Natural killer cell (primary cell): ENCODE data around the gene ARNT2. TPM values are rescaled to one million over a fixed set of nuclear protein-coding genes. Genes with fewer than 3 reads are reported as not detected.

Experiments
- ATAC-seq, 3 donors: fragments of 150-1000 bp in 2 of 3; fragments of 200-7000 bp in 1 of 3; cut with Tn5 transposase; 1 replicate in 1 of 3; 2 replicates in 2 of 3; pipeline ENCODE4 v1.10.0; 2021; ENCODE audit warnings: mild to moderate bottlenecking in 2 of 3, moderate library complexity in 2 of 3
- DNase-seq, 2 donors: peaks; one replicate each; pipeline versions ENCODE4 v3.0.0 to v3.0.0-alpha.2; 2013 to 2021; ENCODE audit warnings: mixed read lengths in 1 of 2
- H3K27ac ChIP-seq: one replicate; pipeline ENCODE4 v1.5.1; 2013; ENCODE audit warnings: mild to moderate bottlenecking, low read length
- H3K27me3 ChIP-seq: one replicate; pipeline ENCODE4 v1.6.1; 2013; ENCODE audit warnings: low read length; ENCODE audit not compliant: control insufficient read depth, insufficient read depth
- H3K36me3 ChIP-seq: one replicate; pipeline ENCODE4 v1.6.1; 2013; ENCODE audit warnings: low read length; ENCODE audit not compliant: control insufficient read depth, insufficient read depth
- H3K4me1 ChIP-seq: one replicate; pipeline ENCODE4 v1.6.1; 2013; ENCODE audit warnings: low read length; ENCODE audit not compliant: control insufficient read depth, insufficient read depth
- H3K4me3 ChIP-seq: one replicate; pipeline ENCODE4 v1.5.1; 2013; ENCODE audit warnings: low read length
- H3K9me3 ChIP-seq: one replicate; pipeline ENCODE4 v1.6.1; 2013; ENCODE audit warnings: low read length; ENCODE audit not compliant: control insufficient read depth, insufficient read depth
- H3K27ac Mint-ChIP-seq, 2 donors: one replicate each; pipeline ENCODE4 v1.8.0; 2022; ENCODE audit warnings: mild to moderate bottlenecking in 2 of 2, mixed read lengths in 2 of 2, moderate library complexity in 1 of 2
- H3K27me3 Mint-ChIP-seq, 2 donors: one replicate each; pipeline ENCODE4 v1.8.0; 2022; ENCODE audit warnings: low read depth in 2 of 2, mixed read lengths in 2 of 2
- H3K36me3 Mint-ChIP-seq: one replicate; pipeline ENCODE4 v1.8.0; 2022; ENCODE audit warnings: mixed read lengths
- H3K4me1 Mint-ChIP-seq, 2 donors: one replicate each; pipeline ENCODE4 v1.8.0; 2022; ENCODE audit warnings: mixed read lengths in 2 of 2
- H3K4me3 Mint-ChIP-seq: one replicate; pipeline ENCODE4 v1.8.0; 2022; ENCODE audit warnings: mild to moderate bottlenecking, moderate library complexity, mixed read lengths
- H3K9me3 Mint-ChIP-seq, 2 donors: one replicate each; pipeline ENCODE4 v1.8.0; 2022; ENCODE audit warnings: mixed read lengths in 2 of 2
- CTCF ChIP-seq: fragments of 200-600 bp; IDR thresholded peaks from one replicate; pipeline ENCODE4 v1.8.0; 2022; ENCODE audit warnings: antibody characterized with exemption
- WGBS: methylation state at CpG from one replicate; pipeline ENCODE4 v1.1.7; 2013; ENCODE audit warnings: missing lambda C conversion rate; ENCODE audit not compliant: insufficient coverage; 5-methylcytosine and 5-hydroxymethylcytosine counted together
- intact Hi-C: fragments of 100-400 bp; cut with micrococcal nuclease; formaldehyde crosslinking; loops from one replicate; pipeline ENCODE4 v1.14.2; 2022
- total RNA-seq, 4 donors: library from RNA; stranded (reverse); fragments of 120-200 nt in 1 of 4; gene quantifications; one replicate each; pipeline versions ENCODE4 v1.2.3 to v1.2.4, GENCODE V29; 2013 to 2022

ARNT2 gene
- total RNA-seq, 3 donors from 2014 or later (not counting 1 experiment from before 2014, with no cell fraction given): not detected

GRCh38 chr15:80494351-80494751, 90.2 kb downstream of the ARNT2 start:
- TF ChIP-seq CTCF: no peak
- Mint-ChIP-seq H3K4me3 (no peak overlapping the region), H3K4me1 (no peaks in the 10 kb centered on the region), H3K9me3 (no peaks in the 10 kb centered on the region), H3K27ac (no peak overlapping the region), H3K36me3 (no peaks in the 10 kb centered on the region), H3K27me3 (peaks cover 0 to 13% of the 10 kb centered on the region in 2 donors)
- no peaks in the 10 kb centered on the region for H3K27me3 ChIP-seq
- ATAC-seq (no peak), DNase-seq (no peak)
- no peak overlapping the region for H3K4me3 ChIP-seq
- no peaks in the 10 kb centered on the region for H3K4me1 ChIP-seq
- no peaks in the 10 kb centered on the region for H3K36me3 ChIP-seq
- intact Hi-C loops: no loop called here
- no peaks in the 10 kb centered on the region for H3K9me3 ChIP-seq
- 89% methylated on average over 5 of the region's 5 CpGs for WGBS
- H3K27ac ChIP-seq: no peak overlapping the region

GRCh38 chr15:80494756-80495155, 90.6 kb downstream of the ARNT2 start:
- H3K4me3 Mint-ChIP-seq: no peak overlapping the region
- peaks cover 0 to 13% of the 10 kb centered on the region in 2 donors for H3K27me3 Mint-ChIP-seq
- no peaks in the 10 kb centered on the region for H3K4me1 Mint-ChIP-seq
- H3K27ac Mint-ChIP-seq: no peak overlapping the region
- Histone ChIP-seq H3K4me3 (no peak overlapping the region), H3K27ac (no peak overlapping the region), H3K27me3 (no peaks in the 10 kb centered on the region), H3K36me3 (no peaks in the 10 kb centered on the region), H3K4me1 (no peaks in the 10 kb centered on the region), H3K9me3 (no peaks in the 10 kb centered on the region)
- intact Hi-C loops: no loop called here
- WGBS: 89% methylated on average over 3 of the region's 3 CpGs
- no peaks in the 10 kb centered on the region for H3K36me3 Mint-ChIP-seq
- no peaks in the 10 kb centered on the region for H3K9me3 Mint-ChIP-seq
- no peak for DNase-seq
- TF ChIP-seq CTCF: no peak
- no peak for ATAC-seq

- Histone ChIP-seq H3K27me3 (no peaks in the 10 kb centered on the region), H3K9me3 (no peaks in the 10 kb centered on the region), H3K27ac (no peak overlapping the region), H3K4me1 (no peaks in the 10 kb centered on the region), H3K4me3 (no peak overlapping the region), H3K36me3 (no peaks in the 10 kb centered on the region)
- H3K9me3 Mint-ChIP-seq: no peaks in the 10 kb centered on the region
- no peak for DNase-seq
- no peak for TF ChIP-seq CTCF
- no peak for ATAC-seq
- H3K27ac Mint-ChIP-seq: no peak overlapping the region
- H3K4me3 Mint-ChIP-seq: no peak overlapping the region
- H3K4me1 Mint-ChIP-seq: no peaks in the 10 kb centered on the region
- intact Hi-C loops: no loop called here
- H3K36me3 Mint-ChIP-seq: no peaks in the 10 kb centered on the region
- peaks cover 0 to 11% of the 10 kb centered on the region in 2 donors for H3K27me3 Mint-ChIP-seq
- 84% methylated on average over 2 of the region's 2 CpGs for WGBS
Observed at GRCh38 chr15:80495401-80495942, 91.3 kb downstream of the ARNT2 start.

- Mint-ChIP-seq H3K27me3 (peaks cover 0 to 5% of the 10 kb centered on the region in 2 donors), H3K4me3 (no peak overlapping the region), H3K27ac (no peak overlapping the region), H3K4me1 (no peaks in the 10 kb centered on the region), H3K36me3 (no peaks in the 10 kb centered on the region), H3K9me3 (no peaks in the 10 kb centered on the region)
- H3K4me1 ChIP-seq: no peaks in the 10 kb centered on the region
- no peak for TF ChIP-seq CTCF
- H3K36me3 ChIP-seq: no peaks in the 10 kb centered on the region
- no peak for ATAC-seq
- WGBS: 84% methylated on average over 2 of the region's 2 CpGs
- H3K27ac ChIP-seq: no peak overlapping the region
- no peak for DNase-seq
- H3K9me3 ChIP-seq: no peaks in the 10 kb centered on the region
- no peak overlapping the region for H3K4me3 ChIP-seq
- intact Hi-C loops: no loop called here
- H3K27me3 ChIP-seq: no peaks in the 10 kb centered on the region
Observed at GRCh38 chr15:80496096-80496495, 91.9 kb downstream of the ARNT2 start.
